A549 (cell line): ENCODE data around the gene CYB561D1. TPM values are rescaled to one million over a fixed set of nuclear protein-coding genes. Genes with fewer than 3 reads are reported as not detected.

ENCODE experiments used
- ATAC-seq, 2 experiments: fragments of 200-7000 bp in 1 of 2; fragments of >200 bp in 1 of 2; cut with Nextera tagmentation in 1 of 2; cut with Tn5 transposase in 1 of 2; 3 replicates each; pipeline versions ENCODE4 v1.8.0 to v1.9.1; 2018 to 2020; ENCODE audit warnings: mild to moderate bottlenecking in 1 of 2, moderate library complexity in 1 of 2
- CTCF ChIA-PET: fragments of 300-600 bp; sonication (Branson Sonifier 250); formaldehyde crosslinking; extraction: SDS; loops from one replicate; lab custom pipeline; 2021; ENCODE audit warnings: antibody characterized with exemption, inconsistent platforms; lab: Yijun Ruan, JAX
- POLR2A ChIA-PET: fragments of 350-600 bp; formaldehyde crosslinking; extraction: SDS; loops from one replicate; lab custom pipeline; 2021; ENCODE audit warnings: antibody characterized with exemption, inconsistent platforms; lab: Yijun Ruan, JAX
- DNase-seq, 2 experiments: peaks; one replicate each; pipeline versions ENCODE4 v3.0.0 to v3.0.0-alpha.2; 2011 to 2016; ENCODE audit warnings: low read depth in 1 of 2, low spot score in 1 of 2
- FAIRE-seq: peaks from 2 replicates; lab custom pipeline; 2011; peaks lifted over from hg19 to GRCh38; lab: Jason Lieb, UNC
- H3K27ac ChIP-seq, 2 experiments: fragments of >200 bp; sonication (Bioruptor Twin); formaldehyde crosslinking; 3 replicates each; pipeline ENCODE4 v1.5.1; 2016 to 2017
- H3K4me1 ChIP-seq: fragments of >200 bp; sonication (Bioruptor Twin); formaldehyde crosslinking; 3 replicates; pipeline ENCODE4 v1.6.1; 2016
- H3K4me2 ChIP-seq: fragments of >200 bp; sonication (Bioruptor Twin); formaldehyde crosslinking; 3 replicates; pipeline ENCODE4 v1.6.1; 2016
- H3K4me3 ChIP-seq: fragments of >200 bp; sonication (Bioruptor Twin); formaldehyde crosslinking; 3 replicates; pipeline ENCODE4 v1.5.1; 2016
- H3K9me3 ChIP-seq: fragments of >200 bp; sonication (Bioruptor Twin); formaldehyde crosslinking; 3 replicates; pipeline ENCODE4 v1.6.1; 2016
- EHF ChIP-seq: fragments of 250-450 bp; sonication (Bioruptor Pico); IDR thresholded peaks from 2 replicates; pipeline ENCODE4 v1.5.0; 2020; ENCODE audit warnings: mild to moderate bottlenecking
- ESRRA ChIP-seq: fragments of 150-350 bp; IDR thresholded peaks from 2 replicates; pipeline ENCODE4 v1.6.1; 2014; ENCODE audit warnings: mild to moderate bottlenecking, low read length, borderline replicate concordance
- HOXA7 ChIP-seq: fragments of 250-450 bp; sonication (Bioruptor Pico); IDR thresholded peaks from 2 replicates; pipeline ENCODE4 v1.5.0; 2020; ENCODE audit warnings: mild to moderate bottlenecking, moderate library complexity
- MAX ChIP-seq: IDR thresholded peaks from 2 replicates; pipeline ENCODE4 v1.6.1; 2012
- MAZ ChIP-seq: fragments of 150-350 bp; IDR thresholded peaks from 2 replicates; pipeline ENCODE4 v1.6.1; 2014; ENCODE audit warnings: antibody characterized with exemption, low read depth, low read length, borderline replicate concordance
- NPAS2 ChIP-seq: fragments of 250-450 bp; sonication (Bioruptor Pico); IDR thresholded peaks from 2 replicates; pipeline ENCODE4 v1.8.0; 2022; ENCODE audit warnings: mild to moderate bottlenecking, moderate library complexity, borderline replicate concordance
- NR3C1 ChIP-seq: fragments of >200 bp; sonication (Bioruptor Twin); formaldehyde crosslinking; IDR thresholded peaks from 3 replicates; pipeline ENCODE4 v1.6.1; 2017
- POLR2A ChIP-seq: IDR thresholded peaks from 2 replicates; pipeline ENCODE4 v1.6.1; 2012; ENCODE audit warnings: mild to moderate bottlenecking, low read length
- RAD21 ChIP-seq, 2 experiments: fragments of >200 bp in 1 of 2; sonication (Bioruptor Twin) in 1 of 2; formaldehyde crosslinking in 1 of 2; IDR thresholded peaks in 1 of 2; conservative IDR thresholded peaks in 1 of 2; 2 replicates in 1 of 2; 3 replicates in 1 of 2; pipeline ENCODE4 v1.6.1; 2012 to 2018; ENCODE audit warnings: inconsistent platforms in 1 of 2
- RCOR1 ChIP-seq: fragments of 150-350 bp; IDR thresholded peaks from 2 replicates; pipeline ENCODE4 v1.6.1; 2014; ENCODE audit warnings: antibody characterized with exemption, low read length, low read depth
- SMC3 ChIP-seq: fragments of >200 bp; sonication (Bioruptor Twin); formaldehyde crosslinking; IDR thresholded peaks from 3 replicates; pipeline ENCODE4 v1.6.1; 2018; ENCODE audit warnings: inconsistent platforms
- SREBF2 ChIP-seq: fragments of 450-650 bp; IDR thresholded peaks from 2 replicates; pipeline ENCODE4 v1.6.1; 2014; ENCODE audit warnings: mild to moderate bottlenecking, moderate library complexity
- ZC3H11A ChIP-seq: fragments of 450-650 bp; IDR thresholded peaks from 2 replicates; pipeline ENCODE4 v1.6.1; 2014; ENCODE audit warnings: antibody characterized with exemption, mild to moderate bottlenecking
- WGBS: methylation state at CpG from one replicate; pipeline ENCODE4 v1.1.6; 2017; ENCODE audit errors: missing lambda C conversion rate; 5-methylcytosine and 5-hydroxymethylcytosine counted together
- polyA plus RNA-seq, 4 experiments: library from polyadenylated mRNA; depleted of rRNA in 3 of 4; stranded (reverse); fragments of >200 nt; fragmentation: RNase III in 1 of 4; extraction: RNeasy Plus Mini Kit Qiagen cat#74134 plus additional on column Dnase treatment in 1 of 4; gene quantifications; 2 replicates in 3 of 4; 3 replicates in 1 of 4; pipeline ENCODE4 v1.2.3, GENCODE V29; 2011 to 2017
- TF ChIP-seq, protein P1 (sequence below): IDR thresholded peaks from 2 replicates; pipeline ENCODE4 v1.6.1; 2012
- TF ChIP-seq, protein P2 (sequence below): fragments of >200 bp; sonication (Bioruptor Twin); formaldehyde crosslinking; IDR thresholded peaks from 3 replicates; pipeline ENCODE4 v1.5.1; 2016

Gene CYB561D1
- polyA plus RNA-seq, 2 of the 4 experiments (the other 2 are of a cell fraction), result 4.0 to 5.2 TPM

- CTCF ChIA-PET, result interaction anchor here (0.9 to 21.4 kb wide), 6 partner anchors 10 to 232 kb away, joined by 5 to 749 read pairs (median 80); partner anchors contain the start of genes ATXN7L2 and CYB561D1
- TF ChIP-seq POLR2A, result no peak
- TF ChIP-seq, all 56 proteins: peak for 0
Observed at GRCh38 chr1:109542657-109543056, 48.8 kb downstream of the CYB561D1 start.

DNA sequence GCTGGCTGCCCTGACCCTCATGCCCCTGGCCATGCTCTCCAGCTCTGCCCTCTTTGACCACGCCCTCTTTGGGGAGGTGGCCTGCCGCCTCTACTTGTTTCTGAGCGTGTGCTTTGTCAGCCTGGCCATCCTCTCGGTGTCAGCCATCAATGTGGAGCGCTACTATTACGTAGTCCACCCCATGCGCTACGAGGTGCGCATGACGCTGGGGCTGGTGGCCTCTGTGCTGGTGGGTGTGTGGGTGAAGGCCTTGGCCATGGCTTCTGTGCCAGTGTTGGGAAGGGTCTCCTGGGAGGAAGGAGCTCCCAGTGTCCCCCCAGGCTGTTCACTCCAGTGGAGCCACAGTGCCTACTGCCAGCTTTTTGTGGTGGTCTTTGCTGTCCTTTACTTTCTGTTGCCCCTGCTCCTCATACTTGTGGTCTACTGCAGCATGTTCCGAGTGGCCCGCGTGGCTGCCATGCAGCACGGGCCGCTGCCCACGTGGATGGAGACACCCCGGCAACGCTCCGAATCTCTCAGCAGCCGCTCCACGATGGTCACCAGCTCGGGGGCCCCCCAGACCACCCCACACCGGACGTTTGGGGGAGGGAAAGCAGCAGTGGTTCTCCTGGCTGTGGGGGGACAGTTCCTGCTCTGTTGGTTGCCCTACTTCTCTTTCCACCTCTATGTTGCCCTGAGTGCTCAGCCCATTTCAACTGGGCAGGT is 49.5 kb downstream of the CYB561D1 start:
- H3K4me3 ChIP-seq, result no peak overlapping the region
- no peak for TF ChIP-seq EHF (CRISPR knock-in tag)
- TF ChIP-seq RAD21 (conservative IDR thresholded peaks at IDR 0.05 in 1 of 2, IDR thresholded peaks at IDR 0.05 in 1 of 2), result no peak
- no peak for TF ChIP-seq SREBF2
- no peak for TF ChIP-seq ZC3H11A
- TF ChIP-seq, protein P1, sequence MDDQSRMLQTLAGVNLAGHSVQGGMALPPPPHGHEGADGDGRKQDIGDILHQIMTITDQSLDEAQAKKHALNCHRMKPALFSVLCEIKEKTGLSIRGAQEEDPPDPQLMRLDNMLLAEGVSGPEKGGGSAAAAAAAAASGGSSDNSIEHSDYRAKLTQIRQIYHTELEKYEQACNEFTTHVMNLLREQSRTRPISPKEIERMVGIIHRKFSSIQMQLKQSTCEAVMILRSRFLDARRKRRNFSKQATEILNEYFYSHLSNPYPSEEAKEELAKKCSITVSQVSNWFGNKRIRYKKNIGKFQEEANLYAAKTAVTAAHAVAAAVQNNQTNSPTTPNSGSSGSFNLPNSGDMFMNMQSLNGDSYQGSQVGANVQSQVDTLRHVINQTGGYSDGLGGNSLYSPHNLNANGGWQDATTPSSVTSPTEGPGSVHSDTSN, result no peak
- TF ChIP-seq, protein P2, sequence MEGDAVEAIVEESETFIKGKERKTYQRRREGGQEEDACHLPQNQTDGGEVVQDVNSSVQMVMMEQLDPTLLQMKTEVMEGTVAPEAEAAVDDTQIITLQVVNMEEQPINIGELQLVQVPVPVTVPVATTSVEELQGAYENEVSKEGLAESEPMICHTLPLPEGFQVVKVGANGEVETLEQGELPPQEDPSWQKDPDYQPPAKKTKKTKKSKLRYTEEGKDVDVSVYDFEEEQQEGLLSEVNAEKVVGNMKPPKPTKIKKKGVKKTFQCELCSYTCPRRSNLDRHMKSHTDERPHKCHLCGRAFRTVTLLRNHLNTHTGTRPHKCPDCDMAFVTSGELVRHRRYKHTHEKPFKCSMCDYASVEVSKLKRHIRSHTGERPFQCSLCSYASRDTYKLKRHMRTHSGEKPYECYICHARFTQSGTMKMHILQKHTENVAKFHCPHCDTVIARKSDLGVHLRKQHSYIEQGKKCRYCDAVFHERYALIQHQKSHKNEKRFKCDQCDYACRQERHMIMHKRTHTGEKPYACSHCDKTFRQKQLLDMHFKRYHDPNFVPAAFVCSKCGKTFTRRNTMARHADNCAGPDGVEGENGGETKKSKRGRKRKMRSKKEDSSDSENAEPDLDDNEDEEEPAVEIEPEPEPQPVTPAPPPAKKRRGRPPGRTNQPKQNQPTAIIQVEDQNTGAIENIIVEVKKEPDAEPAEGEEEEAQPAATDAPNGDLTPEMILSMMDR, result no peak
- no peak for TF ChIP-seq ESRRA
- no peak for TF ChIP-seq NPAS2
- no peak for TF ChIP-seq MAZ
- H3K27ac ChIP-seq, result no peak overlapping the region
- FAIRE-seq (no peak), DNase-seq (no peak), ATAC-seq (no peak)
- no peak overlapping the region for H3K4me2 ChIP-seq
- 67% methylated on average over 18 of the region's 24 CpGs for WGBS
- CTCF ChIA-PET, result interaction anchor here (0.9 to 13.0 kb wide), 7 partner anchors 11 to 441 kb away, joined by 3 to 149 read pairs (median 8); partner anchors contain the start of gene AHCYL1
- POLR2A ChIA-PET, result no interaction called here
- H3K9me3 ChIP-seq, result no peaks in the 10 kb centered on the region
- H3K4me1 ChIP-seq, result peaks cover 12% of the 10 kb centered on the region

More at GRCh38 chr1:109542657-109543056, 48.8 kb downstream of the CYB561D1 start:
- Histone ChIP-seq H3K4me2 (no peak overlapping the region), H3K9me3 (no peaks in the 10 kb centered on the region), H3K27ac (no peak overlapping the region), H3K4me1 (peaks cover 12% of the 10 kb centered on the region), H3K4me3 (no peak overlapping the region)
- POLR2A ChIA-PET, result no interaction called here
- FAIRE-seq, result no peak
- ATAC-seq, result no peak
- 86% methylated on average over 6 of the region's 10 CpGs for WGBS
- no peak for DNase-seq

DNA sequence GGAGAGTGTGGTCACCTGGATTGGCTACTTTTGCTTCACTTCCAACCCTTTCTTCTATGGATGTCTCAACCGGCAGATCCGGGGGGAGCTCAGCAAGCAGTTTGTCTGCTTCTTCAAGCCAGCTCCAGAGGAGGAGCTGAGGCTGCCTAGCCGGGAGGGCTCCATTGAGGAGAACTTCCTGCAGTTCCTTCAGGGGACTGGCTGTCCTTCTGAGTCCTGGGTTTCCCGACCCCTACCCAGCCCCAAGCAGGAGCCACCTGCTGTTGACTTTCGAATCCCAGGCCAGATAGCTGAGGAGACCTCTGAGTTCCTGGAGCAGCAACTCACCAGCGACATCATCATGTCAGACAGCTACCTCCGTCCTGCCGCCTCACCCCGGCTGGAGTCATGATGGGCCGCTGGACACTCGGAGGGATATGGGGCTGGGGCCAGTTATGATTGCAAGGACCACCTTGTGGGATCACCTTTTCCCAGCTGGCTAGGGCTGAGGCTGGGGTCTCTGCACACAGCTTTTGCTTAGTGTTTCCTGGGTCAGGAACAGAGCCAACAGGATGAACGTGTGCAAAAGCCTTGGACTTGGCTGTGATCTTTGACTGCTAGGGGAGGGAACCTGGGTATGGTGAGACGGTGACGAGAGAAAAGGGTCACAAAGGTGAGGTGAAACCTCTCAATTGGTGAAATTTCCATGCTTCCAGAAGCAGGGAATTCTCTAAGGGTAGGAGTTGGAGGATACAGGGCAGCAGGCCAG is 50.3 kb downstream of the CYB561D1 start:
- TF ChIP-seq HOXA7 (CRISPR knock-in tag) (no peak), SMC3 (no peak), RCOR1 (no peak), MAX (no peak), NR3C1 (no peak), ESRRA (no peak)
- TF ChIP-seq, protein P2, result no peak
- no peak for FAIRE-seq
- WGBS, result 71% methylated on average over 11 of the region's 14 CpGs
- H3K4me1 ChIP-seq, result peaks cover 12% of the 10 kb centered on the region
- no peak overlapping the region for H3K4me3 ChIP-seq
- DNase-seq, result no peak
- ATAC-seq, result no peak
- H3K27ac ChIP-seq, result no peak overlapping the region
- H3K4me2 ChIP-seq, result no peak overlapping the region
- no peaks in the 10 kb centered on the region for H3K9me3 ChIP-seq
- POLR2A ChIA-PET, result no interaction called here
- CTCF ChIA-PET, result interaction anchor here (1.1 to 13.0 kb wide), 8 partner anchors 11 to 440 kb away, joined by 3 to 149 read pairs (median 8); partner anchors contain the start of gene AHCYL1
